Measurements from ENCODE around the gene INA. TPM values are rescaled to one million over a fixed set of nuclear protein-coding genes. Genes with fewer than 3 reads are reported as not detected.

Gene INA
- total RNA-seq, 4 donors from 2014 or later, result 0.30 to 2.5 (median 1.1) TPM

- TF ChIP-seq, protein P1, sequence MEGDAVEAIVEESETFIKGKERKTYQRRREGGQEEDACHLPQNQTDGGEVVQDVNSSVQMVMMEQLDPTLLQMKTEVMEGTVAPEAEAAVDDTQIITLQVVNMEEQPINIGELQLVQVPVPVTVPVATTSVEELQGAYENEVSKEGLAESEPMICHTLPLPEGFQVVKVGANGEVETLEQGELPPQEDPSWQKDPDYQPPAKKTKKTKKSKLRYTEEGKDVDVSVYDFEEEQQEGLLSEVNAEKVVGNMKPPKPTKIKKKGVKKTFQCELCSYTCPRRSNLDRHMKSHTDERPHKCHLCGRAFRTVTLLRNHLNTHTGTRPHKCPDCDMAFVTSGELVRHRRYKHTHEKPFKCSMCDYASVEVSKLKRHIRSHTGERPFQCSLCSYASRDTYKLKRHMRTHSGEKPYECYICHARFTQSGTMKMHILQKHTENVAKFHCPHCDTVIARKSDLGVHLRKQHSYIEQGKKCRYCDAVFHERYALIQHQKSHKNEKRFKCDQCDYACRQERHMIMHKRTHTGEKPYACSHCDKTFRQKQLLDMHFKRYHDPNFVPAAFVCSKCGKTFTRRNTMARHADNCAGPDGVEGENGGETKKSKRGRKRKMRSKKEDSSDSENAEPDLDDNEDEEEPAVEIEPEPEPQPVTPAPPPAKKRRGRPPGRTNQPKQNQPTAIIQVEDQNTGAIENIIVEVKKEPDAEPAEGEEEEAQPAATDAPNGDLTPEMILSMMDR (IDR thresholded peaks at IDR 0.05), result no peak
- no peak for TF ChIP-seq POLR2A (IDR thresholded peaks at IDR 0.05)
- 60 to 68% methylated on average over 11 of the region's 11 CpGs for WGBS, 2 donors
- no peak overlapping the region for H3K4me3 ChIP-seq (ENCODE audit: low read depth, poor library complexity, severe bottlenecking)
- DNase-seq (ENCODE audit: low spot score in 2 of 2), result no peak
- intact Hi-C loops (cut with DNase I; ENCODE audit: low total_unique reads), result no loop called here
These were observed 7.2 kb downstream of the INA start for GRCh38 chr10:103284170-103284569.

- H3K4me3 ChIP-seq (ENCODE audit: low read depth, poor library complexity, severe bottlenecking), result no peak overlapping the region
- TF ChIP-seq, protein P1 (IDR thresholded peaks at IDR 0.05), result no peak
- no peak for TF ChIP-seq POLR2A (IDR thresholded peaks at IDR 0.05)
- no peak for DNase-seq (ENCODE audit: low spot score in 2 of 2)
- WGBS, 2 donors, result 76 to 77% methylated on average over 5 of the region's 5 CpGs
- intact Hi-C loops (cut with DNase I; ENCODE audit: low total_unique reads), result no loop called here
These were observed 11.1 kb downstream of the INA start for GRCh38 chr10:103287992-103288391.

DNA sequence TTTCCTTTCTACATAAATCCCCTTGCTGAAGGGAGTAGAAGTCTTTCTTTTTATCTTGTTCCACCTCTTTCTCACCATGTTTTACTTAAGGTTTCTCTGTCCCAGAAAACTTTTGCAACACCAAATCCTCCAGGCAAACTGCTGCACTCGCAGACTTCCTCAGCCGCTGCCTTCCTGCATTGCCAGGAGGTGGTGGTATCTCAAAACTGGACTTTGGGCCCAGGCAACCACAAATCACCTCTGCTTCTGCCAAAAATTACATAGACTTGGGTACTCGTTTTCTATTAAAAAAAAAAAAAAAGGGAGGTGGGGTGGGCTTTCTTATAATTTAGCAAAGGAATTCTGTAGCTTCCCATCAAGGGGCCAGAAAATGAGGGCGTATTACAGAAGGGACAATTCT lies 14.7 kb downstream of the INA start:
- TF ChIP-seq POLR2A (IDR thresholded peaks at IDR 0.05), result no peak
- TF ChIP-seq, protein P1 (IDR thresholded peaks at IDR 0.05), result no peak
- WGBS, 2 donors, result 78 to 83% methylated on average over 4 of the region's 4 CpGs
- intact Hi-C loops (cut with DNase I; ENCODE audit: low total_unique reads), result no loop called here
- DNase-seq (ENCODE audit: low spot score in 2 of 2), result no peak
- no peak overlapping the region for H3K4me3 ChIP-seq (ENCODE audit: low read depth, poor library complexity, severe bottlenecking)

- no peak for DNase-seq (ENCODE audit: low spot score in 2 of 2)
- intact Hi-C loops (cut with DNase I; ENCODE audit: low total_unique reads), result no loop called here
- WGBS, 2 donors, result 68 to 71% methylated on average over 2 of the region's 2 CpGs
- TF ChIP-seq, protein P1 (IDR thresholded peaks at IDR 0.05), result no peak
- no peak for TF ChIP-seq POLR2A (IDR thresholded peaks at IDR 0.05)
- H3K4me3 ChIP-seq (ENCODE audit: low read depth, poor library complexity, severe bottlenecking), result no peak overlapping the region
These were observed 18.6 kb downstream of the INA start for GRCh38 chr10:103295374-103296015.

DNA sequence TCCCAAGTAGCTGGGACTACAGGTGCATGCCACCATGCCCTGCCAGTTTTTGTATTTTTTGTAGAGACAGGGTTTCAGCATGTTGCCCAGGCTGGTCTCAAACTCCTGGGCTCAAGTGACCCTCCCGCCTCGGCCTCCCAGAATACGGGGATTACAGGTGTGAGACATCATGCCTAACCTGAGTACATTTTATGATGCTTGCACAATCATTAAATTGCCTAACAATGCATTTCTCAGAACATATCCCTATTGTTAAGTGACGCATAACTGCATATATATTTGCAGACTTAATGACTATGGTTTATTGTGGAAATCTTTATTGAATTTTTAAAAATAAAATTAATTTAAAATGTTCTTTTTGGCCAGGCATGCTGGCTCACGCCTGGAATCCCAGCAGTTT lies 30.7 kb downstream of the INA start:
- no peak for DNase-seq (ENCODE audit: low spot score in 2 of 2)
- intact Hi-C loops (cut with DNase I; ENCODE audit: low total_unique reads), result no loop called here
- WGBS, 2 donors, result 88 to 98% methylated on average over 5 of the region's 5 CpGs
- TF ChIP-seq, protein P1 (IDR thresholded peaks at IDR 0.05), result no peak
- no peak for TF ChIP-seq POLR2A (IDR thresholded peaks at IDR 0.05)
- no peak overlapping the region for H3K4me3 ChIP-seq (ENCODE audit: low read depth, poor library complexity, severe bottlenecking)

GRCh38 chr10:103310197-103310596 lies 33.3 kb downstream of the INA start:
- no peak for TF ChIP-seq POLR2A (IDR thresholded peaks at IDR 0.05)
- TF ChIP-seq, protein P1 (IDR thresholded peaks at IDR 0.05), result no peak
- WGBS, 2 donors, result 93 to 95% methylated on average over 1 of the region's 1 CpG
- intact Hi-C loops (cut with DNase I; ENCODE audit: low total_unique reads), result no loop called here
- no peak overlapping the region for H3K4me3 ChIP-seq (ENCODE audit: low read depth, poor library complexity, severe bottlenecking)
- no peak for DNase-seq (ENCODE audit: low spot score in 2 of 2)
